IPS DF 6.9 (cell line): ENCODE measurements around the gene CNOT10.

ENCODE experiments used
- DNase-seq: peaks from one replicate; pipeline ENCODE4 v3.0.0-alpha.2; 2013; ENCODE audit warnings: low read depth, low spot score
- H3K27ac ChIP-seq: one replicate; pipeline ENCODE4 v1.5.1; 2013; ENCODE audit warnings: low read length, control low read depth
- H3K27me3 ChIP-seq: 2 replicates; pipeline ENCODE4 v1.6.1; 2013; ENCODE audit warnings: mild to moderate bottlenecking, low read length; ENCODE audit not compliant: control insufficient read depth, insufficient read depth
- H3K36me3 ChIP-seq: 2 replicates; pipeline ENCODE4 v1.6.1; 2013; ENCODE audit warnings: low read length; ENCODE audit not compliant: control insufficient read depth, insufficient read depth
- H3K4me1 ChIP-seq: 2 replicates; pipeline ENCODE4 v1.6.1; 2013; ENCODE audit warnings: low read length; ENCODE audit not compliant: control insufficient read depth, insufficient read depth
- H3K4me3 ChIP-seq: 2 replicates; pipeline ENCODE4 v1.5.1; 2013; ENCODE audit warnings: mild to moderate bottlenecking, low read length
- H3K9me3 ChIP-seq: 2 replicates; pipeline ENCODE4 v1.6.1; 2013; ENCODE audit warnings: low read length, inconsistent platforms; ENCODE audit not compliant: control insufficient read depth, insufficient read depth
- WGBS: extraction: QIAGEN DNeasy Blood & Tissue Kit; methylation state at CpG from one replicate; pipeline ENCODE4 v1.1.7; 2013; ENCODE audit warnings: mixed read lengths, missing lambda C conversion rate; ENCODE audit not compliant: insufficient read length, insufficient coverage; 5-methylcytosine and 5-hydroxymethylcytosine counted together

The CNOT10 gene

GRCh38 chr3:32686713-32687112 is 1.7 kb downstream of the CNOT10 start:
- DNase-seq = no peak
- H3K27me3 ChIP-seq = no peaks in the 10 kb centered on the region
- H3K9me3 ChIP-seq = no peaks in the 10 kb centered on the region
- H3K27ac ChIP-seq = no peak overlapping the region
- no CpG with 5 or more reads among the region's 3 CpGs for WGBS
- H3K4me3 ChIP-seq = peak overlapping the region; percentile 11; the same call in 1 of the 2 replicates
- H3K36me3 ChIP-seq = no peaks in the 10 kb centered on the region
- no peaks in the 10 kb centered on the region; the same call in 1 of the 2 replicates for H3K4me1 ChIP-seq

- no peaks in the 10 kb centered on the region for H3K27me3 ChIP-seq
- H3K27ac ChIP-seq = no peak overlapping the region
- no peak overlapping the region for H3K4me3 ChIP-seq
- H3K36me3 ChIP-seq = no peaks in the 10 kb centered on the region
- H3K4me1 ChIP-seq = no peaks in the 10 kb centered on the region; the same call in 1 of the 2 replicates
- WGBS = no CpG with 5 or more reads among the region's 4 CpGs
- no peaks in the 10 kb centered on the region for H3K9me3 ChIP-seq
- DNase-seq = no peak
Observed at GRCh38 chr3:32691847-32692246, 6.9 kb downstream of the CNOT10 start.

DNA sequence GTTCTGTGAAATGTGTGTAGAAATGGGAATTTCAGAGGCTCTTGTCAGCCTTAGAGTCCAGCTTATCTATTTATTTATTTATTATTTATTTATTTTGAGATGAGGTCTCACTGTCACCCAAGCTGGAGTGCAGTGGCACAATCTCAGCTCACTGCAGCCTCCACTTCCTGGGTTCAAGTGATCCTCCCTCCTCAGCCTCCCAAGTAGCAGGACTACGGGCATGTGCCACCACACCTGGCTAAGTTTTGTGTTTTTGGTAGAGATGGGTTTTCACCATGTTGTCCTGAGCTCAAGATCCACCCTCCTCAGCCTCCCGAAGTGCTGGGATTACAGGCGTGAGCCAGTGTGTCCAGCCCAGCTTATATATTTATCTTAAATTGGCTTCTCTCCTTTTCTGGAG is 11.5 kb downstream of the CNOT10 start:
- H3K27ac ChIP-seq = no peak overlapping the region
- DNase-seq = no peak
- no peaks in the 10 kb centered on the region for H3K27me3 ChIP-seq
- WGBS = no CpG with 5 or more reads among the region's 3 CpGs
- peaks cover 3% of the 10 kb centered on the region; the same call in 1 of the 2 replicates for H3K36me3 ChIP-seq
- H3K4me1 ChIP-seq = no peaks in the 10 kb centered on the region
- H3K9me3 ChIP-seq = no peaks in the 10 kb centered on the region
- H3K4me3 ChIP-seq = no peak overlapping the region

DNA sequence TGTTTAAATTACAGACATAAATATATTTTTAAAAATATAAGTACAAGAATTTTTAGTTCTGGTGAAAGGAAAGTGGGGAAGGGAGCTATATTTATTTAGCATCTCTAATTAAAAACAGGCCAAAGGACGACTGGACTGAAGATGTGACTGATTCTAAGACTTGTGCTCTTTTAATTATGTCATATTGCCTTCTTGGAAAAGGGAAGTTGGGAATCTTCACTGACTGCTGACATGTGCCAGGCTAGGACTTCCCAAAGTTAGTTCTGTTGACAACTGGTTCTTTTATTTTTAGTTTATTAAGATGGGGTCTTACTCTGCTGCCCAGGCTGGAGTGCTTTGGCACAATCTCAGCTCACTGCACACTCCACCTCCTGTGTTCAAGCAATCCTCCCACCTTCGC is 13.5 kb downstream of the CNOT10 start:
- no peak for DNase-seq

GRCh38 chr3:32699429-32699828 is 14.4 kb downstream of the CNOT10 start:
- Histone ChIP-seq H3K9me3 (no peaks in the 10 kb centered on the region), H3K4me1 (no peaks in the 10 kb centered on the region), H3K27ac (no peak overlapping the region), H3K27me3 (no peaks in the 10 kb centered on the region), H3K4me3 (no peak overlapping the region), H3K36me3 (peaks cover 3% of the 10 kb centered on the region; the same call in 1 of the 2 replicates)
- WGBS = no CpG with 5 or more reads among the region's 2 CpGs
- no peak for DNase-seq

More for the DNA sequence above, 13.5 kb downstream of the CNOT10 start:
- WGBS = no CpG with 5 or more reads among the region's 2 CpGs
- H3K4me3 ChIP-seq = no peak overlapping the region
- H3K36me3 ChIP-seq = peaks cover 3% of the 10 kb centered on the region; the same call in 1 of the 2 replicates
- H3K4me1 ChIP-seq = no peaks in the 10 kb centered on the region
- H3K27ac ChIP-seq = no peak overlapping the region
- no peaks in the 10 kb centered on the region for H3K9me3 ChIP-seq
- H3K27me3 ChIP-seq = no peaks in the 10 kb centered on the region

GRCh38 chr3:32700244-32700643 is 15.3 kb downstream of the CNOT10 start:
- no CpG with 5 or more reads among the region's 6 CpGs for WGBS
- Histone ChIP-seq H3K27ac (no peak overlapping the region), H3K27me3 (no peaks in the 10 kb centered on the region), H3K4me3 (no peak overlapping the region), H3K9me3 (no peaks in the 10 kb centered on the region), H3K4me1 (no peaks in the 10 kb centered on the region), H3K36me3 (peaks cover 3% of the 10 kb centered on the region; the same call in 1 of the 2 replicates)
- no peak for DNase-seq

DNA sequence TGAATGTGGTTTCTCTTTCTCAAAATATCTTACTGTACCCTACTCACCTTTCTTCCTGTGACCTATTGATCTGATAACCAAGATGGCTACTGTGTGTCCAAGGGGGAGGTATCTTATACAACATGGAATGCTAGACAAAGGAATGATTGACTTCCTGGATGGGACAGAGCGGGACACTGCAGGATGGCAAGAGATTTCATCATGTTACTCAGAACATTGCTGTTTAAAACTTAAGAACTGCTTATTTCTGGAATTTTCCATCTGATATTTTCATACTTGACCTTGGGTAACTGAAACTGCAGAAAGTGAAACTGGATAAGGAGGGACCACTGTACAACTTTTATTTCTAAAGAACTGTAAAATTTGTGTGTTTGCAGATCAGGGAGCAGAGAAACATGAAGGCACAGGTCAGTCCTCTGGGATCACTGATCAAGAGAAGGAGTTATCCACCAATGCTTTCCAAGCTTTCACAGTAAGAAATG is 18.5 kb downstream of the CNOT10 start:
- peaks cover 3% of the 10 kb centered on the region; the same call in 1 of the 2 replicates for H3K36me3 ChIP-seq
- no CpG with 5 or more reads among the region's 1 CpG for WGBS
- no peak for DNase-seq
- H3K4me3 ChIP-seq = no peak overlapping the region
- H3K27me3 ChIP-seq = no peaks in the 10 kb centered on the region
- H3K9me3 ChIP-seq = no peaks in the 10 kb centered on the region
- H3K4me1 ChIP-seq = no peaks in the 10 kb centered on the region
- no peak overlapping the region for H3K27ac ChIP-seq

DNA sequence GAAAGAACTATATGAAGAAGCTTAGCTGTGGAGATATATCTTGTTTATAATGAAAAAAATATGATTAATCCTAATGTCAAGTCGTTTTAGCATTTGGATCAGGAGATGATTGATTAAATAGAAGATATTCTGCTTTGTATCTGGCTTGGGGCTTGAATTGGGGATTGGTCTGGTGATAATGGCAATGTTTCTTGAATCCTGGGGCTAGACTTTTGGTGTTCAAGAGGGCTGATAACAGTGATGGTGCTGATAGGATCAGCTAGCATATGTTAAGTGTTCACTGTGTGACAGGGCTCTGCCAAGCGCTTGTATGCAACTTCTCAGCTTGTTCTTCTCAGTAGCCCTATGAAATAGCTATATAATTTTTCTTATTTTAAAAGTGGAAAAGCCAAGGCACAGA is 20.2 kb downstream of the CNOT10 start:
- Histone ChIP-seq H3K27me3 (no peaks in the 10 kb centered on the region), H3K4me1 (no peaks in the 10 kb centered on the region), H3K9me3 (no peaks in the 10 kb centered on the region), H3K27ac (no peak overlapping the region), H3K36me3 (no peaks in the 10 kb centered on the region; the same call in 1 of the 2 replicates), H3K4me3 (no peak overlapping the region)
- 100% methylated on average over 1 of the region's 2 CpGs for WGBS
- DNase-seq = no peak

- H3K4me3 ChIP-seq = no peak overlapping the region
- H3K4me1 ChIP-seq = no peaks in the 10 kb centered on the region
- WGBS = no CpG with 5 or more reads among the region's 6 CpGs
- H3K27ac ChIP-seq = no peak overlapping the region
- H3K9me3 ChIP-seq = no peaks in the 10 kb centered on the region
- H3K27me3 ChIP-seq = no peaks in the 10 kb centered on the region
- H3K36me3 ChIP-seq = peaks cover 4% of the 10 kb centered on the region; the same call in 1 of the 2 replicates
- no peak for DNase-seq
Observed at GRCh38 chr3:32706348-32707025, 21.5 kb downstream of the CNOT10 start.

- H3K27me3 ChIP-seq = no peaks in the 10 kb centered on the region
- H3K36me3 ChIP-seq = peaks cover 4% of the 10 kb centered on the region; the same call in 1 of the 2 replicates
- no peaks in the 10 kb centered on the region for H3K4me1 ChIP-seq
- no peaks in the 10 kb centered on the region for H3K9me3 ChIP-seq
- no peak overlapping the region for H3K4me3 ChIP-seq
- H3K27ac ChIP-seq = no peak overlapping the region
- no peak for DNase-seq
Observed at GRCh38 chr3:32707026-32707370, 22.0 kb downstream of the CNOT10 start.
